ENCODE data around the gene CYP2C19.
"Not testable (repeated sequence)": the region's sequence is repeated elsewhere in the genome, so short reads cannot be mapped to it uniquely, and the experiment has no call there.

The CYP2C19 gene

GRCh38 chr10:94879214-94879613, 116.7 kb downstream of the CYP2C19 start:
- DNase-seq (ENCODE audit: low read depth in 3 of 3) = no peak

- no peak for DNase-seq (ENCODE audit: low read depth in 3 of 3)
Observed at GRCh38 chr10:94889123-94889522, 126.6 kb downstream of the CYP2C19 start.

- no peak for DNase-seq (ENCODE audit: low read depth in 3 of 3)
Observed at GRCh38 chr10:94890264-94891022, 128.0 kb downstream of the CYP2C19 start.

GRCh38 chr10:94898414-94898813, 135.9 kb downstream of the CYP2C19 start:
- DNase-seq (ENCODE audit: low read depth in 3 of 3) = not testable (repeated sequence)

GRCh38 chr10:94902080-94902479, 139.6 kb downstream of the CYP2C19 start:
- DNase-seq (ENCODE audit: low read depth in 3 of 3) = no peak

- no peak for DNase-seq (ENCODE audit: low read depth in 3 of 3)
Observed at GRCh38 chr10:94902570-94902969, 140.1 kb downstream of the CYP2C19 start.
